HEK293 (cell line): Measurements from ENCODE around the gene WNT7A.

Experiments used
- CTCF ChIA-PET: fragments of 350-600 bp; formaldehyde crosslinking; extraction: SDS; loops from one replicate; lab custom pipeline; 2021; ENCODE audit warnings: antibody characterized with exemption; lab: Yijun Ruan, JAX
- POLR2A ChIA-PET: fragments of 300-600 bp; formaldehyde crosslinking; extraction: SDS; loops from one replicate; lab custom pipeline; 2020; ENCODE audit warnings: antibody characterized with exemption, inconsistent platforms; lab: Yijun Ruan, JAX
- H3K27ac ChIP-seq: fragments of 200-500 bp; sonication (Bioruptor generic); 2 replicates; pipeline ENCODE4 v1.5.1; 2014; ENCODE audit warnings: low read depth, low read length, control low read depth, inconsistent platforms; ENCODE audit errors: extremely low read depth
- H3K36me3 ChIP-seq, 2 experiments: fragments of 200-500 bp in 1 of 2; sonication (Bioruptor generic) in 1 of 2; 1 replicate in 1 of 2; 2 replicates in 1 of 2; pipeline ENCODE4 v1.5.1; 2014 to 2017; ENCODE audit warnings: inconsistent platforms in 2 of 2, low read length in 2 of 2; ENCODE audit not compliant: control insufficient read depth in 2 of 2, insufficient read depth in 1 of 2
- H3K4me1 ChIP-seq: fragments of 200-500 bp; sonication (Bioruptor generic); 2 replicates; pipeline ENCODE4 v1.5.1; 2014; ENCODE audit warnings: mild to moderate bottlenecking, low read length, inconsistent platforms; ENCODE audit not compliant: control insufficient read depth, insufficient read depth
- H3K4me3 ChIP-seq: 2 replicates; pipeline ENCODE4 v1.5.1; 2011; ENCODE audit warnings: low read depth, mild to moderate bottlenecking, control low read depth, low read length, moderate library complexity
- H3K9me3 ChIP-seq: fragments of 200-500 bp; sonication (Bioruptor generic); 2 replicates; pipeline ENCODE4 v1.5.1; 2014; ENCODE audit warnings: low read depth, low read length, inconsistent platforms; ENCODE audit not compliant: control insufficient read depth, insufficient read depth
- HIC1 ChIP-seq: fragments of 450-650 bp; formaldehyde crosslinking; IDR thresholded peaks from 2 replicates; pipeline ENCODE4 v1.5.1; 2016; ENCODE audit warnings: missing biosample characterization, missing genetic modification characterization
- PRDM1 ChIP-seq: fragments of 450-650 bp; formaldehyde crosslinking; IDR thresholded peaks from 2 replicates; pipeline ENCODE4; 2016; ENCODE audit warnings: missing biosample characterization, missing genetic modification characterization
- PRDM4 ChIP-seq: fragments of 450-650 bp; formaldehyde crosslinking; IDR thresholded peaks from 2 replicates; pipeline ENCODE4 v1.5.1; 2017; ENCODE audit warnings: missing biosample characterization, missing genetic modification characterization
- ZBTB17 ChIP-seq: fragments of 450-650 bp; formaldehyde crosslinking; IDR thresholded peaks from 2 replicates; pipeline ENCODE4 v1.5.1; 2016; ENCODE audit warnings: missing biosample characterization, missing genetic modification characterization
- ZFHX2 ChIP-seq: fragments of 450-650 bp; formaldehyde crosslinking; conservative IDR thresholded peaks from 2 replicates; pipeline ENCODE4 v1.5.1; 2016; ENCODE audit warnings: missing biosample characterization, missing genetic modification characterization
- ZNF114 ChIP-seq: fragments of 450-650 bp; formaldehyde crosslinking; IDR thresholded peaks from 2 replicates; pipeline ENCODE4 v1.5.0; 2017; ENCODE audit warnings: missing biosample characterization, missing genetic modification characterization
- ZNF133 ChIP-seq: fragments of 450-650 bp; formaldehyde crosslinking; IDR thresholded peaks from 2 replicates; pipeline ENCODE4 v1.5.1; 2016; ENCODE audit warnings: missing biosample characterization, missing genetic modification characterization
- ZNF292 ChIP-seq: fragments of 450-650 bp; formaldehyde crosslinking; IDR thresholded peaks from 2 replicates; pipeline ENCODE4 v1.5.1; 2016; ENCODE audit warnings: low read depth, missing biosample characterization, missing genetic modification characterization, borderline replicate concordance
- ZNF394 ChIP-seq: fragments of 450-650 bp; formaldehyde crosslinking; IDR thresholded peaks from 2 replicates; pipeline ENCODE4 v1.5.1; 2016; ENCODE audit warnings: missing biosample characterization, missing genetic modification characterization, mild to moderate bottlenecking, moderate library complexity, borderline replicate concordance
- ZNF488 ChIP-seq: fragments of 450-650 bp; formaldehyde crosslinking; IDR thresholded peaks from 2 replicates; pipeline ENCODE4 v1.5.1; 2016; ENCODE audit warnings: missing biosample characterization, missing genetic modification characterization
- ZNF513 ChIP-seq: fragments of 450-650 bp; IDR thresholded peaks from 2 replicates; pipeline ENCODE4 v1.5.1; 2018; ENCODE audit warnings: missing biosample characterization, missing genetic modification characterization
- ZNF548 ChIP-seq: fragments of 450-650 bp; formaldehyde crosslinking; IDR thresholded peaks from 2 replicates; pipeline ENCODE4 v1.5.1; 2016; ENCODE audit warnings: missing biosample characterization, missing genetic modification characterization
- ZNF555 ChIP-seq: fragments of 450-650 bp; formaldehyde crosslinking; conservative IDR thresholded peaks from 2 replicates; pipeline ENCODE4 v1.5.1; 2017; ENCODE audit warnings: missing biosample characterization, mild to moderate bottlenecking, missing genetic modification characterization, inconsistent platforms
- ZNF639 ChIP-seq: fragments of 450-650 bp; formaldehyde crosslinking; IDR thresholded peaks from 2 replicates; pipeline ENCODE4 v1.5.1; 2016; ENCODE audit warnings: missing biosample characterization, missing genetic modification characterization
- ZNF76 ChIP-seq: fragments of 450-650 bp; formaldehyde crosslinking; IDR thresholded peaks from 2 replicates; pipeline ENCODE4; 2016; ENCODE audit warnings: low read depth, missing biosample characterization, missing genetic modification characterization, borderline replicate concordance

The WNT7A gene

GRCh38 chr3:13861461-13861860 lies 18.4 kb downstream of the WNT7A start:
- H3K9me3 ChIP-seq = no peaks in the 10 kb centered on the region
- no peak overlapping the region for H3K4me3 ChIP-seq
- no peak overlapping the region for H3K27ac ChIP-seq
- no peaks in the 10 kb centered on the region for H3K4me1 ChIP-seq
- ChIA-PET CTCF (interaction anchor here (0.6 to 1.2 kb wide), 3 partner anchors 19 to 210 kb away, joined by 3 to 4 read pairs (median 3); no protein-coding TSS in a partner anchor), POLR2A (interaction anchor here (0.8 kb wide), 1 partner anchor 11 kb away, joined by 3 read pairs; no protein-coding TSS in a partner anchor)
- H3K36me3 ChIP-seq = no peaks in the 10 kb centered on the region
- TF ChIP-seq ZNF639 (tag by site-specific recombination) = no peak
- peak; percentile 31 for TF ChIP-seq ZFHX2 (tag by site-specific recombination)

GRCh38 chr3:13860001-13860400 lies 19.9 kb downstream of the WNT7A start:
- CTCF ChIA-PET = interaction anchor here (0.7 kb wide), 1 partner anchor 21 kb away, joined by 3 read pairs; no protein-coding TSS in a partner anchor
- POLR2A ChIA-PET = no interaction called here
- no peaks in the 10 kb centered on the region for H3K36me3 ChIP-seq
- no peaks in the 10 kb centered on the region for H3K9me3 ChIP-seq
- TF ChIP-seq HIC1 (tag by site-specific recombination) (no peak), ZNF513 (tag by site-specific recombination) (no peak), PRDM4 (tag by site-specific recombination) (no peak), ZNF114 (tag by site-specific recombination) (no peak), ZNF133 (tag by site-specific recombination) (no peak), ZNF292 (tag by site-specific recombination) (no peak), ZNF394 (tag by site-specific recombination) (no peak), ZNF488 (tag by site-specific recombination) (no peak), PRDM1 (tag by site-specific recombination) (no peak), ZBTB17 (no peak), ZNF548 (tag by site-specific recombination) (no peak), ZNF76 (no peak), ZNF555 (no peak)
- TF ChIP-seq, all 188 proteins: peak for 0
- Histone ChIP-seq H3K4me1 (no peaks in the 10 kb centered on the region), H3K4me3 (no peak overlapping the region), H3K27ac (no peak overlapping the region)
